Neural progenitor cell (in vitro differentiated cells): ENCODE results near the gene FAM43A. TPM values are rescaled to one million over a fixed set of nuclear protein-coding genes. Genes with fewer than 3 reads are reported as not detected.

Experiments used
- DNase-seq: peaks from one replicate; pipeline ENCODE4 v3.0.0-alpha.2; 2016; ENCODE audit warnings: low spot score
- H2AFZ ChIP-seq: fragments of 200-600 bp; sonication (generic); replicated peaks from 2 replicates; pipeline ENCODE4 v1.6.1; 2016; ENCODE audit warnings: antibody characterized with exemption
- H3F3A ChIP-seq: fragments of 200-600 bp; sonication (generic); 2 replicates; pipeline ENCODE4 v1.6.1; 2016; ENCODE audit warnings: antibody characterized with exemption, low read depth
- H3K27ac ChIP-seq: fragments of 200-600 bp; sonication (generic); 2 replicates; pipeline ENCODE4 v1.5.1; 2016; ENCODE audit warnings: mild to moderate bottlenecking
- H3K27me3 ChIP-seq: fragments of 200-600 bp; sonication (generic); 2 replicates; pipeline ENCODE4 v1.6.1; 2016; ENCODE audit warnings: mild to moderate bottlenecking, moderate library complexity
- H3K36me3 ChIP-seq: fragments of 200-600 bp; sonication (generic); 2 replicates; pipeline ENCODE4 v1.5.1; 2016
- H3K4me1 ChIP-seq: fragments of 200-600 bp; sonication (generic); 2 replicates; pipeline ENCODE4 v1.6.1; 2016; ENCODE audit warnings: mixed run types
- H3K4me2 ChIP-seq: fragments of 200-600 bp; sonication (generic); 2 replicates; pipeline ENCODE4 v1.6.1; 2016
- H3K4me3 ChIP-seq: fragments of 200-600 bp; sonication (generic); 2 replicates; pipeline ENCODE4 v1.5.1; 2016
- H3K79me2 ChIP-seq: fragments of 200-600 bp; sonication (generic); 2 replicates; pipeline ENCODE4 v1.6.1; 2016; ENCODE audit warnings: low read depth
- H3K9ac ChIP-seq: fragments of 200-600 bp; sonication (generic); 2 replicates; pipeline ENCODE4 v1.6.1; 2016
- H3K9me3 ChIP-seq: fragments of 200-600 bp; sonication (generic); 2 replicates; pipeline ENCODE4 v1.5.1; 2016; ENCODE audit warnings: low read depth
- H4K20me1 ChIP-seq: fragments of 200-600 bp; sonication (generic); 2 replicates; pipeline ENCODE4 v1.6.1; 2016; ENCODE audit warnings: low read depth
- H3K27ac Mint-ChIP-seq: 3 replicates; pipeline ENCODE4 v1.8.0; 2021; ENCODE audit warnings: mixed read lengths
- H3K27me3 Mint-ChIP-seq: 2 replicates; pipeline ENCODE4 v1.8.0; 2022; ENCODE audit warnings: low read depth, mild to moderate bottlenecking, inconsistent platforms, moderate library complexity, mixed read lengths; ENCODE audit not compliant: insufficient read depth
- H3K36me3 Mint-ChIP-seq: 3 replicates; pipeline ENCODE4 v1.8.0; 2021; ENCODE audit warnings: mixed read lengths
- H3K4me1 Mint-ChIP-seq: 3 replicates; pipeline ENCODE4 v1.8.0; 2021; ENCODE audit warnings: mixed read lengths
- H3K4me3 Mint-ChIP-seq: 3 replicates; pipeline ENCODE4 v1.8.0; 2021; ENCODE audit warnings: mild to moderate bottlenecking, moderate library complexity, mixed read lengths
- H3K9me3 Mint-ChIP-seq: 3 replicates; pipeline ENCODE4 v1.8.0; 2020; ENCODE audit warnings: mixed read lengths
- CTCF ChIP-seq: fragments of 200-600 bp; sonication (generic); IDR thresholded peaks from 2 replicates; pipeline ENCODE4 v1.5.1; 2017; ENCODE audit warnings: antibody characterized with exemption, mild to moderate bottlenecking
- EZH2 ChIP-seq: fragments of 200-600 bp; sonication (generic); IDR thresholded peaks from 2 replicates; pipeline ENCODE4 v1.6.1; 2017; ENCODE audit warnings: antibody characterized with exemption, mild to moderate bottlenecking, moderate library complexity
- EZH2phosphoT487 ChIP-seq: fragments of 200-600 bp; sonication (generic); IDR thresholded peaks from 2 replicates; pipeline ENCODE4 v1.6.1; 2017; ENCODE audit warnings: antibody characterized with exemption
- total RNA-seq: library from RNA; depleted of rRNA; stranded (reverse); fragments of >200 nt; gene quantifications from 2 replicates; pipeline ENCODE4 v1.2.3, GENCODE V29; 2015; ENCODE audit warnings: low replicate concordance

FAM43A gene
- total RNA-seq, 1 donor from 2014 or later = 0.80 TPM

GRCh38 chr3:194686414-194686815 lies 732 bp downstream of the FAM43A start:
- H3K9ac ChIP-seq = no peak overlapping the region
- H2AFZ ChIP-seq = peak overlapping the region; percentile 82
- peak overlapping the region; percentile 50 for H3K27ac Mint-ChIP-seq

GRCh38 chr3:194686816-194687637 lies 1.3 kb downstream of the FAM43A start:
- H3K4me3 ChIP-seq = peak overlapping the region; percentile 60
- H4K20me1 ChIP-seq = no peaks in the 10 kb centered on the region
- H3K27me3 ChIP-seq = peaks cover 39% of the 10 kb centered on the region
- Mint-ChIP-seq H3K27ac (no peak overlapping the region), H3K27me3 (peaks cover 24% of the 10 kb centered on the region), H3K4me3 (peak overlapping the region; percentile 92), H3K9me3 (peaks cover 4% of the 10 kb centered on the region), H3K36me3 (no peaks in the 10 kb centered on the region), H3K4me1 (peaks cover 52% of the 10 kb centered on the region)
- no peak overlapping the region for H3K9ac ChIP-seq
- peaks cover 5% of the 10 kb centered on the region for H3K4me1 ChIP-seq
- H2AFZ ChIP-seq = peak overlapping the region; percentile 82
- no peaks in the 10 kb centered on the region for H3K79me2 ChIP-seq
- H3K9me3 ChIP-seq = no peaks in the 10 kb centered on the region
- TF ChIP-seq EZH2 (peak; percentile 88), EZH2phosphoT487 (peak; percentile 52), CTCF (no peak)
- H3K4me2 ChIP-seq = peak overlapping the region; percentile 83
- H3F3A ChIP-seq = peaks cover 19% of the 10 kb centered on the region
- no peaks in the 10 kb centered on the region for H3K36me3 ChIP-seq
- DNase-seq = peak; percentile 89
- H3K27ac ChIP-seq = no peak overlapping the region

More at GRCh38 chr3:194686414-194686815, 732 bp downstream of the FAM43A start:
- no peak overlapping the region for H3K27ac ChIP-seq
- no peak for DNase-seq
- H3K4me1 Mint-ChIP-seq = peaks cover 46% of the 10 kb centered on the region
- H3K4me3 Mint-ChIP-seq = peak overlapping the region; percentile 92
- no peaks in the 10 kb centered on the region for H3K9me3 ChIP-seq
- peaks cover 4% of the 10 kb centered on the region for H3K9me3 Mint-ChIP-seq
- H3K4me2 ChIP-seq = peak overlapping the region; percentile 83
- peaks cover 39% of the 10 kb centered on the region for H3K27me3 ChIP-seq
- H3K4me1 ChIP-seq = peaks cover 5% of the 10 kb centered on the region
- TF ChIP-seq EZH2 (no peak), CTCF (no peak), EZH2phosphoT487 (no peak)
- no peaks in the 10 kb centered on the region for H3K36me3 ChIP-seq
- no peaks in the 10 kb centered on the region for H3K79me2 ChIP-seq
- H4K20me1 ChIP-seq = no peaks in the 10 kb centered on the region
- no peaks in the 10 kb centered on the region for H3K36me3 Mint-ChIP-seq
- H3F3A ChIP-seq = peaks cover 19% of the 10 kb centered on the region
- peaks cover 24% of the 10 kb centered on the region for H3K27me3 Mint-ChIP-seq
- peak overlapping the region; percentile 60 for H3K4me3 ChIP-seq

GRCh38 chr3:194687638-194688199 lies 2.0 kb downstream of the FAM43A start:
- peaks cover 5% of the 10 kb centered on the region for H3K4me1 ChIP-seq
- H4K20me1 ChIP-seq = no peaks in the 10 kb centered on the region
- Mint-ChIP-seq H3K36me3 (no peaks in the 10 kb centered on the region), H3K9me3 (peaks cover 4% of the 10 kb centered on the region), H3K4me1 (peaks cover 52% of the 10 kb centered on the region), H3K27ac (no peak overlapping the region), H3K27me3 (peaks cover 24% of the 10 kb centered on the region), H3K4me3 (peak overlapping the region; percentile 92)
- H2AFZ ChIP-seq = peak overlapping the region; percentile 82
- peak overlapping the region; percentile 83 for H3K4me2 ChIP-seq
- peak overlapping the region; percentile 60 for H3K4me3 ChIP-seq
- no peak overlapping the region for H3K9ac ChIP-seq
- peaks cover 19% of the 10 kb centered on the region for H3F3A ChIP-seq
- H3K27ac ChIP-seq = no peak overlapping the region
- peaks cover 39% of the 10 kb centered on the region for H3K27me3 ChIP-seq
- no peaks in the 10 kb centered on the region for H3K36me3 ChIP-seq
- peak; percentile 96 for DNase-seq
- H3K79me2 ChIP-seq = no peaks in the 10 kb centered on the region
- no peaks in the 10 kb centered on the region for H3K9me3 ChIP-seq
- TF ChIP-seq EZH2 = no peak
- TF ChIP-seq CTCF = peak; percentile 68
- TF ChIP-seq EZH2phosphoT487 = no peak
